H1 (cell line): ENCODE measurements around the gene OR5AP2. TPM values are rescaled to one million over a fixed set of nuclear protein-coding genes. Genes with fewer than 3 reads are reported as not detected.

Source experiments
- CTCF ChIA-PET: fragments of 300-600 bp; sonication (Branson Sonifier 250); formaldehyde crosslinking; loops from one replicate; lab custom pipeline; 2021; ENCODE audit not compliant: partially characterized antibody; lab: Charles Lee
- POLR2A ChIA-PET: fragments of 300-600 bp; sonication (Branson Sonifier 250); formaldehyde crosslinking; loops from one replicate; lab custom pipeline; 2021; ENCODE audit warnings: inconsistent platforms; ENCODE audit not compliant: partially characterized antibody; lab: Charles Lee
- DNase-seq, 2 experiments: peaks; one replicate each; pipeline versions ENCODE4 v3.0.0 to v3.0.0-alpha.2; 2010 to 2022; ENCODE audit warnings: low spot score in 2 of 2, low read depth in 1 of 2, mixed read lengths in 1 of 2
- FAIRE-seq: peaks from 2 replicates; lab custom pipeline; 2011; peaks lifted over from hg19 to GRCh38; lab: Jason Lieb, UNC
- H2AFZ ChIP-seq: 2 replicates; pipeline ENCODE4 v1.8.1; 2012; ENCODE audit warnings: low read length, inconsistent platforms
- H2AK5ac ChIP-seq: 2 replicates; pipeline ENCODE4 v1.6.1; 2013; ENCODE audit warnings: low read depth, low read length
- H2BK120ac ChIP-seq: replicated peaks from 2 replicates; pipeline ENCODE3; 2013; ENCODE audit warnings: low read depth, low read length, inconsistent platforms
- H2BK12ac ChIP-seq: 2 replicates; pipeline ENCODE4 v1.6.1; 2013; ENCODE audit warnings: low read depth, low read length
- H2BK15ac ChIP-seq: 2 replicates; pipeline ENCODE4 v1.6.1; 2013; ENCODE audit warnings: low read length
- H2BK20ac ChIP-seq: 2 replicates; pipeline ENCODE4 v1.6.1; 2013; ENCODE audit warnings: low read length
- H2BK5ac ChIP-seq: 2 replicates; pipeline ENCODE4 v1.6.1; 2013; ENCODE audit warnings: low read depth, low read length
- H3K14ac ChIP-seq: 2 replicates; pipeline ENCODE4 v1.6.1; 2013; ENCODE audit warnings: inconsistent platforms; ENCODE audit not compliant: insufficient read length
- H3K18ac ChIP-seq: 2 replicates; pipeline ENCODE4 v1.6.1; 2013; ENCODE audit warnings: low read length; ENCODE audit errors: extremely low read depth
- H3K23ac ChIP-seq: 2 replicates; pipeline ENCODE4 v1.6.1; 2013; ENCODE audit warnings: inconsistent platforms; ENCODE audit not compliant: insufficient read length
- H3K23me2 ChIP-seq: 2 replicates; pipeline ENCODE4 v1.6.1; 2013; ENCODE audit warnings: low read depth, low read length
- H3K27ac ChIP-seq: 2 replicates; pipeline ENCODE4 v1.6.1; 2011; ENCODE audit warnings: low read depth, low read length, inconsistent platforms
- H3K27me3 ChIP-seq, 4 experiments: replicated peaks in 1 of 4; 1 replicate in 1 of 4; 2 replicates in 3 of 4; pipeline versions ENCODE4 v1.6.1 to v1.8.1; 2011 to 2013; ENCODE audit warnings: low read length in 3 of 4, mild to moderate bottlenecking in 3 of 4, inconsistent platforms in 2 of 4, mixed read lengths in 2 of 4, moderate library complexity in 1 of 4; ENCODE audit not compliant: control insufficient read depth in 3 of 4, insufficient read depth in 3 of 4; ENCODE audit errors: extremely low read depth in 1 of 4
- H3K36me3 ChIP-seq, 4 experiments: 2 replicates each; pipeline versions ENCODE4 v1.6.1 to v1.8.1; 2011 to 2013; ENCODE audit warnings: mild to moderate bottlenecking in 4 of 4, low read length in 3 of 4, moderate library complexity in 2 of 4, control low read depth in 1 of 4, inconsistent platforms in 1 of 4; ENCODE audit not compliant: insufficient read depth in 4 of 4, control insufficient read depth in 2 of 4
- H3K4ac ChIP-seq: replicated peaks from 2 replicates; pipeline ENCODE3; 2013; ENCODE audit warnings: low read length, low read depth, mixed read lengths, inconsistent platforms; ENCODE audit not compliant: insufficient read length
- H3K4me1 ChIP-seq, 4 experiments: replicated peaks in 1 of 4; 1 replicate in 1 of 4; 2 replicates in 3 of 4; pipeline versions ENCODE4 v1.6.1 to v1.8.1; 2011 to 2013; ENCODE audit warnings: low read length in 3 of 4, inconsistent platforms in 2 of 4, mixed read lengths in 1 of 4; ENCODE audit not compliant: insufficient read depth in 4 of 4, control insufficient read depth in 3 of 4
- H3K4me2 ChIP-seq, 2 experiments: 2 replicates each; pipeline versions ENCODE4 v1.6.1 to v1.8.1; 2011 to 2013; ENCODE audit warnings: low read depth in 2 of 2, low read length in 2 of 2, control low read depth in 1 of 2, inconsistent platforms in 1 of 2, mild to moderate bottlenecking in 1 of 2; ENCODE audit not compliant: insufficient read depth in 1 of 2
- H3K4me3 ChIP-seq, 4 experiments: fragments of 200-600, 300-600 bp in 1 of 4; sonication (generic), shearing (Covaris generic), sonication (Bioruptor Twin) in 1 of 4; 2 replicates each; pipeline versions ENCODE4 v1.5.1 to v1.8.1; 2011 to 2016; ENCODE audit warnings: low read length in 4 of 4, low read depth in 3 of 4, control low read depth in 2 of 4, inconsistent platforms in 2 of 4, mild to moderate bottlenecking in 2 of 4, mixed read lengths in 1 of 4, moderate library complexity in 1 of 4; ENCODE audit not compliant: insufficient read depth in 2 of 4; ENCODE audit errors: extremely low read depth in 1 of 4
- H3K56ac ChIP-seq: replicated peaks from 2 replicates; pipeline ENCODE3; 2013; ENCODE audit warnings: low read depth, mild to moderate bottlenecking, mixed read lengths, low read length, inconsistent platforms; ENCODE audit not compliant: insufficient read length
- H3K79me1 ChIP-seq: 2 replicates; pipeline ENCODE4 v1.6.1; 2013; ENCODE audit warnings: low read depth, low read length, control low read depth
- H3K79me2 ChIP-seq, 2 experiments: 2 replicates each; pipeline versions ENCODE4 v1.6.1 to v1.8.1; 2012 to 2013; ENCODE audit warnings: low read length in 2 of 2, mild to moderate bottlenecking in 2 of 2, inconsistent platforms in 1 of 2; ENCODE audit not compliant: insufficient read depth in 2 of 2, control insufficient read depth in 1 of 2
- H3K9ac ChIP-seq, 4 experiments: replicated peaks in 1 of 4; 1 replicate in 1 of 4; 2 replicates in 3 of 4; pipeline versions ENCODE4 v1.6.1 to v1.8.1; 2011 to 2013; ENCODE audit warnings: low read depth in 3 of 4, low read length in 3 of 4, control low read depth in 2 of 4, mild to moderate bottlenecking in 2 of 4, moderate library complexity in 2 of 4, inconsistent platforms in 1 of 4; ENCODE audit errors: extremely low read depth in 1 of 4
- H3K9me3 ChIP-seq, 2 experiments: 2 replicates each; pipeline versions ENCODE4 v1.6.1 to v1.8.1; 2012 to 2013; ENCODE audit warnings: mild to moderate bottlenecking in 2 of 2, moderate library complexity in 2 of 2, control low read depth in 1 of 2, inconsistent platforms in 1 of 2, low read depth in 1 of 2, low read length in 1 of 2, mixed read lengths in 1 of 2; ENCODE audit not compliant: insufficient read depth in 2 of 2
- H4K20me1 ChIP-seq, 2 experiments: replicated peaks in 1 of 2; 2 replicates each; pipeline versions ENCODE3 to v1.8.1; 2011 to 2013; ENCODE audit warnings: inconsistent platforms in 2 of 2, low read length in 2 of 2, mild to moderate bottlenecking in 1 of 2; ENCODE audit not compliant: insufficient read depth in 2 of 2, control insufficient read depth in 1 of 2
- H4K5ac ChIP-seq: 2 replicates; pipeline ENCODE4 v1.6.1; 2013; ENCODE audit warnings: low read length, low read depth, mixed read lengths, inconsistent platforms; ENCODE audit not compliant: insufficient read length
- H4K8ac ChIP-seq: 2 replicates; pipeline ENCODE4 v1.8.0; 2013; ENCODE audit warnings: mild to moderate bottlenecking, moderate library complexity, low read length, inconsistent platforms; ENCODE audit not compliant: insufficient read depth; ENCODE audit errors: extremely low read depth
- H4K91ac ChIP-seq: replicated peaks from 2 replicates; pipeline ENCODE3; 2013; ENCODE audit warnings: low read length, mixed read lengths, inconsistent platforms; ENCODE audit not compliant: insufficient read length
- CTBP2 ChIP-seq: IDR thresholded peaks from 2 replicates; pipeline ENCODE4 v1.7.0; 2011; ENCODE audit warnings: borderline replicate concordance, mild to moderate bottlenecking, moderate library complexity, mixed read lengths, low read length; ENCODE audit not compliant: insufficient read depth, insufficient read length
- SP4 ChIP-seq: IDR thresholded peaks from 2 replicates; pipeline ENCODE4 v1.6.1; 2012; ENCODE audit warnings: low read length, inconsistent platforms
- WGBS, 2 experiments: shearing (Covaris generic) in 1 of 2; methylation state at CpG; one replicate each; pipeline versions ENCODE4 v1.1.6 to v1.1.7; 2013 to 2015; ENCODE audit warnings: low lambda C conversion rate in 2 of 2, mixed read lengths in 2 of 2, inconsistent platforms in 1 of 2, low coverage in 1 of 2, missing lambda C conversion rate in 1 of 2; ENCODE audit not compliant: insufficient replicate concordance in 2 of 2, insufficient coverage in 1 of 2, insufficient read length in 1 of 2; ENCODE audit errors: extremely low coverage in 1 of 2, missing lambda C conversion rate in 1 of 2; 5-methylcytosine and 5-hydroxymethylcytosine counted together
- polyA plus RNA-seq, 7 experiments: library from polyadenylated mRNA; depleted of rRNA in 3 of 7; stranded (reverse) in 5 of 7; unstranded in 2 of 7; fragments of >200 nt in 5 of 7; fragments of 200-250 nt in 2 of 7; gene quantifications; 1 replicate in 5 of 7; 2 replicates in 1 of 7; 4 replicates in 1 of 7; pipeline versions ENCODE4 v1.2.1 to v1.2.3, GENCODE V29; 2011 to 2013; ENCODE audit warnings: missing spikeins in 2 of 7, mixed read lengths in 2 of 7
- total RNA-seq: library from RNA; stranded (reverse); fragmentation: NEBNext Ultra II Directional; extraction: Animal tissue kit (Norgen Biotek cat#: 25700); gene quantifications from 2 replicates; pipeline ENCODE4 v1.2.1, GENCODE V29; 2021

OR5AP2 gene
- total and polyA plus RNA-seq, 2 of the 8 experiments (the other 6 are each of a cell fraction or from before 2014, with no cell fraction given) = not detected

GRCh38 chr11:56636861-56637260 lies 5.4 kb downstream of the OR5AP2 start:
- no peak for DNase-seq
- no peak overlapping the region for H2BK12ac ChIP-seq
- no peak for TF ChIP-seq SP4
- TF ChIP-seq CTBP2 = no peak
- TF ChIP-seq, all 59 proteins: peak for 0
- no peaks in the 10 kb centered on the region for H3K36me3 ChIP-seq
- H3K23ac ChIP-seq = no peak overlapping the region
- no peak overlapping the region for H3K27ac ChIP-seq
- H2AFZ ChIP-seq = no peak overlapping the region
- no peak overlapping the region for H2BK15ac ChIP-seq
- H4K5ac ChIP-seq = no peak overlapping the region
- ChIA-PET POLR2A (no interaction called here), CTCF (interaction anchor here (1.2 kb wide), 1 partner anchor 11 kb away, joined by 5 read pairs; no protein-coding TSS in a partner anchor)
- H4K91ac ChIP-seq = no peak overlapping the region
- no peak overlapping the region for H3K4me2 ChIP-seq
- no peaks in the 10 kb centered on the region for H4K20me1 ChIP-seq
- WGBS, 2 experiments = 90% methylated on average over 2 of the region's 2 CpGs; no CpG with 5 or more reads in 1 of the 2 experiments
- no peak overlapping the region for H2AK5ac ChIP-seq
- no peak overlapping the region for H2BK120ac ChIP-seq
- no peak overlapping the region for H3K56ac ChIP-seq
- no peak overlapping the region for H2BK5ac ChIP-seq
- H3K79me2 ChIP-seq = no peaks in the 10 kb centered on the region
- no peaks in the 10 kb centered on the region for H3K27me3 ChIP-seq
- no peaks in the 10 kb centered on the region for H3K79me1 ChIP-seq
- FAIRE-seq = no peak
- no peak overlapping the region for H3K4me3 ChIP-seq
- H3K23me2 ChIP-seq = no peaks in the 10 kb centered on the region
- no peaks in the 10 kb centered on the region for H3K9me3 ChIP-seq
- no peak overlapping the region for H2BK20ac ChIP-seq
- H3K18ac ChIP-seq = no peak overlapping the region
- no peak overlapping the region for H3K14ac ChIP-seq
- no peaks in the 10 kb centered on the region for H3K4me1 ChIP-seq
- no peak overlapping the region for H3K9ac ChIP-seq
- no peak overlapping the region for H4K8ac ChIP-seq
- H3K4ac ChIP-seq = no peak overlapping the region
